Caki2 (cell line): ENCODE measurements around the gene OR6B1. TPM values are rescaled to one million over a fixed set of nuclear protein-coding genes. Genes with fewer than 3 reads are reported as not detected.

ENCODE experiments used
- DNase-seq: peaks from one replicate; pipeline ENCODE4 v3.0.0-alpha.2; 2015; ENCODE audit warnings: low read depth
- in situ Hi-C: cut with HindIII; loops from 2 replicates; pipeline ENCODE4 v1.10.0; 2016; ENCODE audit warnings: low sequenced_read_pairs, low pct_unique_long_range_greater_than_20kb, mixed read lengths
- total RNA-seq: library from RNA; depleted of rRNA; stranded (reverse); fragments of >200 nt; shearing (Covaris generic); gene quantifications from 2 replicates; pipeline ENCODE4 v1.2.3, GENCODE V29; 2014; ENCODE audit warnings: low replicate concordance; rRNA removed

The OR6B1 gene
- total RNA-seq: not detected in 2 replicates

- in situ Hi-C loops: no loop called here
- no peak for DNase-seq
Observed at GRCh38 chr7:144000020-144000419, at the start of gene OR6B1. Gene OR6B1 (plus strand): TSS chr7:144000320. CDS start chr7:144003997, 3,677 bp downstream.

- in situ Hi-C loops: no loop called here
Observed at GRCh38 chr7:143953421-143953820, 46.7 kb upstream of the OR6B1 start.

GRCh38 chr7:143954135-143954534, 46.0 kb upstream of the OR6B1 start:
- in situ Hi-C loops: no loop called here
- no peak for DNase-seq

More at GRCh38 chr7:143953421-143953820, 46.7 kb upstream of the OR6B1 start:
- DNase-seq: no peak

DNA sequence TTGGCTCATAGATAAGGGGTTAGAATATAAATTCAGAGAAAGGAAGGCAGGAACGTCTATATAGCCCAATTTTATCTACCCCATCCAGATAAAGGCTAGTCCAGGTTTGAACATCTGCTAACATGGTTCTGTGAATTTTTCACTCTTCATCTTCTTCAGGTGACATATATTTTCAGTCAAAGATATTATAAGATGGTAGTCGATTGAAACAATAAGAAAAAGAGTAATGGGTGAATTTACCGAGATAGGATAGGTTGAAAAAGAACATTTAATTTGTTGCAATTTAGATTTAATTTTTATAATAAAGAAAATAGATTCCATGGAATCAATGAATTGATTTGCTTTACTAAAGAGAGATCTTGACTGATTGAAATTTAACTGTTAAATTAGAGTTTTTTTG, 45.6 kb upstream of the OR6B1 start, which contains the start of gene OR2F1:
OR2F1 (plus strand) TSS at position 301 of the 400 bp plus-strand sequence. CDS start 5,127 bp downstream, outside the sequence.
- no peak for DNase-seq
- in situ Hi-C loops: no loop called here

DNA sequence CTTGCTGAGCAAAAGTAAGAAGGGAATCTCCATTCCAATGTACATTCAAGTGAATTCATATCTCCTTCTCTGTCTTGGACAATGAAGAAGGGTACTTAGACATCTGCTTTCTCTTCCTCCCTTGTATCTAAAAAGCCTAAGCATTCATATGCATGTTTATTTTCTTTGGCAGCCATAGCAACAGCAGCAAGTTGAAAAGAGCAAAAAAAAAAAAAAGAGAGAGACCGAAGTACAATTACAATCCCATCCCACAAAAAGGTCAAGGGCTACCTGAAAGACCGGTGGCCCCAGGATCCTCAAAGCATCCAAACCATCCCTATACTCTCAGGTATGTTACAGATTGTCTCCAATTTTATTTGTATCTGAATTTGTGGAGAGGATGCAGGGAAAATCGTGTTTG, 41.3 kb upstream of the OR6B1 start:
- in situ Hi-C loops: no loop called here
- no peak for DNase-seq

- in situ Hi-C loops: no loop called here
- no peak for DNase-seq
Observed at GRCh38 chr7:143960813-143961610, 39.1 kb upstream of the OR6B1 start.

DNA sequence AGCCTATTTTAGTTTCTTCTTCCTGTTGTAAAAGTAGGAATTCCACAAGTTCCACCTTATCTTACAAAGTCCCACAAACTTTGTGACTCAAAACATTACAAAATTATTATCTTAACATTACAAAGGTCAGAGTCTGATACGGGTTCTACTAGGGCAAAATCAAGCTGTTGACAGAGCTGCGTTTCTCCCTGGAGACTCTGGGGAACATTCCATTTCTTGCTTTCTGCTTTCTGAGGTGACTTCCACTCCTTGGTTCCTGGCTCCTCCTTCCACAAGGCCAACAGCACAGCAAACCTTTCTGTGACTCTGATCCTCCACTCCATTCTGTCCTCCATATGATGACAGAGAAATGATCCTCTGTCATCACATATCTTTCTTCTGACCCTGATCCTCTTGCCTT, 34.8 kb upstream of the OR6B1 start:
- DNase-seq: no peak
- in situ Hi-C loops: no loop called here

DNA sequence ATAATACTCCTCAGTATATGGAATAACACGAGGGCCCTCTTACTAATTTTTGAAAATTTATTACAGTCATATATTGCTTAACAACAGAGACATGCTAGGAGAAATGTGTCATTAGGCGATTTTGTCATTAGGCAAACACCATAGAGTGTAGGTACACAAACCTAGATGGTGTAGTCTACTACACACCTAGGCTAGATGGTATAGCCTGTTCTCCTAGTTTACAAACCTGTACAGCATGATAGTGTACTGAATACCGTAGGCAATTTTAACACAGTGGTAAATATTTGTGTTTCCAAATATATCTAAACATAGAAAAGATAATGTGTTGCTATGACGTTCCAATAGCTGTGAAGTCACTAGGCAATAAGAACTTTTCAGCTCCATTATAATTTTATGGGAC, 32.7 kb upstream of the OR6B1 start:
- in situ Hi-C loops: no loop called here
- DNase-seq: no peak

- no peak for DNase-seq
- in situ Hi-C loops: no loop called here
Observed at GRCh38 chr7:143973870-143974416, 26.2 kb upstream of the OR6B1 start.

DNA sequence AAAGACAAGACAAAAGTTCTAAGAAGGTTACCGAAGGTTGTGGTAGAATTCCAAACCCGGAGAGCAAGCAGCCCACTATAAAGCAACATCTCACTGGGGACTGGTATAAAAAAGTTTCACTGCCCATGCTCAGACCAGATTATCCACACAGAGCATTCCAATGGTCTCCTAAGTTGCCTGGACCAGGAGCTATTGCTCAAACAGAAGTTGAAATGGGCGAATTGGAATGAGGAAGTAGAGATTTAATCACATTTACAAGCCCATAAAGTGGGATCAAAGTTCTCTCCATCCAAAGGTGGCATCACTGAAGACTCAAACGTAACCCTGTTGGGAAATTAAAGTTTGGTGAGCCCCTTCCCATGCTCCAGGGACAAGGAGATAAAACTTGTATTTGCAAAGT, 25.7 kb upstream of the OR6B1 start:
- DNase-seq: no peak
- in situ Hi-C loops: no loop called here

DNA sequence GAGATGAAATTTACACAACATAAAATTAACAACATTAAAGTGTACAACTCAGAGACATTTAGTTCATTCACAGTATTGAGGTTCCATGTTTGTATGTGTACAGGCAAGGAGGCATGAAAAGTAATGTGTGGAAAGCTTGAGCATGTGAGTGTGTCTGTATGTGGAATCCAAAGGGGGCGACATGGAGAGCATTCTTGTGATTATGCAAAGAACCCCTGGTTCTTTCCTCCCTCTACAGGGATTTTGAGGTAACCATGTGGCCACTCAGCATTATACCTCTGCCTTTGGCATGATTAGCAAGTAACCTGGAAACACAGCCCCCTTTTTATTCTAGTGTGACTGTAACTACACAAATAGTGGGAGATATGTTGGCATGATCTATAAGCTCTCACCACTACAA, 24.5 kb upstream of the OR6B1 start:
- no peak for DNase-seq
- in situ Hi-C loops: no loop called here

GRCh38 chr7:143978585-143978984, 21.5 kb upstream of the OR6B1 start:
- DNase-seq: no peak
- in situ Hi-C loops: no loop called here

DNA sequence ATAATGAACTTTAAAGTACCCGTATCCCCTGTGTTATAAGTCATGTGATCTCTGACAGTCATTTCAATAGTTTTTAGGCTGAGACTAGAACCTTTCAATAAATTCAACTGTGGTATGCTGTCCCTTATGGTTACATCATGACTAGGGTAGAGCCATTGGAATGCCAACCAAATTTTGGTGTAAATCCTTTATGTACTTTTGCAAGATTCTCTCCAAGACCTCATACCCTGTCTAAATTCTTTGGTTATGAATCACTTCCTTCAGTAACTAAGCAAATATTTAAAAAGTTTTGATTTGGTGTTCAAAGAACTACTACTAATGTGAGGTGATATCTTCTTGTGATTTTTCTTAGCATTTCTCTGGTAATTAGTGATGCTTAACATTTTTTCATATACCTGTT, 20.8 kb upstream of the OR6B1 start:
- in situ Hi-C loops: no loop called here
- no peak for DNase-seq

GRCh38 chr7:143979998-143980397, 20.1 kb upstream of the OR6B1 start:
- no peak for DNase-seq
- in situ Hi-C loops: no loop called here

- DNase-seq: no peak
- in situ Hi-C loops: no loop called here
Observed at GRCh38 chr7:143980746-143981510, 19.2 kb upstream of the OR6B1 start.

DNA sequence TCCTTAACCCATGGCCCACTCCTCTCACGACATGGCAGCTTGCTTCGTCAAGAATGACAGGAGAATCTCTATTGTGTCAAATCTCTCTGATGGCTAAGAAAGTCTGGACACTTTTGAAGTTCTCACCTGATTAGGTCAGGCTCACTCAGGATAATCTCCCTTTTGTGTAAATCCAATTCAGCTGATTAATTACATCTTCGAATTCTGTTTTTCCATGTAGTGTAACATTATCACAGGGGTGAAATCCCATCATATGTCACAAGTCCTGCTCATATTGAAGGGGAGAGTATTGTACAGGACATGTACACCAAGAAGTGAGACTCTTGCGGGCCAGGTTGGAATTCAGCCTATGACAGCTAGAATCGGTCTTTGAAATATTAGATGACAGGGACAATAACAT, 16.2 kb upstream of the OR6B1 start:
- in situ Hi-C loops: no loop called here

GRCh38 chr7:143987513-143987912, 12.6 kb upstream of the OR6B1 start:
- DNase-seq: no peak
- in situ Hi-C loops: no loop called here

More for the DNA sequence above, 16.2 kb upstream of the OR6B1 start:
- no peak for DNase-seq

DNA sequence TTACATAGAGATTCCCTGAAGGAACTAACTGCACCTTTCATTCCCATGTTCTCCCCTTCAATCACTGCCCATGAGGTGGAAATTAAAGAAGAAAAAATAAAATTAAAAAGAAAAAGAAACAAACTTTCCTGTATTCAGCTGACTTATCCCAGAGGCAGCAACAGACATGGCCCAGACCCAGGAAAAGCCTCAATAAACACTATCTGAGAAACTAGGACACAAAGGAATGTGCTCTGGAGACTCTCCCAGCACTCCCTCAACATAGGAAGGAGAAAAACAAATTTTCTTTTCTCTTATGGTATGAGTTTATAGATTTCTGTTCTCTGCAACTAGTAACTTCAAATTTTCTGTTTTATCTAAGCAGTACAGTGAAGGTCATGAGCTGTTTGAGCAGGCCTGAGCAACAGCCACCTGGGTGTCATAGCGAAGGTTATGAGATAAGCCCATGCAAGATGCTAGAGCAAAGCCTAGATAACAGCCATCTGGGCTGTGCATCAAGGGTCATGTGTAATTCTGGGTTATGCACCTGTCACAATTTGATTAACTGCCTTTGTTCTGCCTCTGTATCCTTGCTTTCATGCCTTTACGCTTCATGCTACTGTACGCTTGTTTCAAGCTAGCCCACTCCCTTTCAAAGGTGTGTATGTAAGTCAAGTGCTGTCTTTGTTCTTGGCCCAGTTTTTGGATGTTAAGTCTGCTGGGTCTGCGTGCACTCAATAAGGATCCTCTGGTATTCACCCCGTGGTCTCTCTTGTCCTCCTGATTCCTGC, 11.0 kb upstream of the OR6B1 start:
- no peak for DNase-seq
- in situ Hi-C loops: no loop called here
